Lower lobe of right lung (tissue), 2 donors: Measurements from ENCODE around the gene AJUBA. TPM values are rescaled to one million over a fixed set of nuclear protein-coding genes. Genes with fewer than 3 reads are reported as not detected.

Experiments used
- ATAC-seq, 2 donors: fragments of 200-7000 bp; cut with Tn5 transposase; one replicate each; pipeline ENCODE4 v1.9.1; 2020 to 2022; ENCODE audit warnings: mild to moderate bottlenecking in 2 of 2, moderate library complexity in 2 of 2
- DNase-seq: peaks from one replicate; pipeline ENCODE4 v3.0.0-alpha.2; 2020
- H3K27ac ChIP-seq: fragments of 200-600 bp; one replicate; pipeline ENCODE4 v1.8.0; 2022
- H3K27me3 ChIP-seq: fragments of 200-600 bp; one replicate; pipeline ENCODE4 v1.8.0; 2022; ENCODE audit warnings: low read depth
- H3K36me3 ChIP-seq: fragments of 200-600 bp; one replicate; pipeline ENCODE4 v1.8.0; 2022; ENCODE audit warnings: mild to moderate bottlenecking
- H3K4me1 ChIP-seq: fragments of 200-600 bp; one replicate; pipeline ENCODE4 v1.8.0; 2022
- H3K4me3 ChIP-seq: fragments of 200-600 bp; one replicate; pipeline ENCODE4 v1.8.0; 2022; ENCODE audit warnings: mild to moderate bottlenecking
- H3K9me3 ChIP-seq: fragments of 200-600 bp; one replicate; pipeline ENCODE4 v1.8.0; 2022
- intact Hi-C: fragments of 100-400 bp; cut with DNase I; formaldehyde crosslinking; loops from one replicate; pipeline ENCODE4 v1.11.0; 2022
- total RNA-seq: library from RNA; stranded (reverse); fragmentation: NEBNext Ultra II Directional; extraction: Animal tissue kit (Norgen Biotek cat#: 25700); gene quantifications from one replicate; pipeline ENCODE4 v1.2.1, GENCODE V29; 2021
- TF ChIP-seq, protein P1 (sequence below): fragments of 200-600 bp; IDR thresholded peaks from one replicate; pipeline ENCODE4 v1.8.0; 2022; ENCODE audit warnings: antibody characterized with exemption, mild to moderate bottlenecking
- donor health status: DM: no; HTN: yes; CAD: no; lungs with severe emphysema.

The AJUBA gene
- total RNA-seq, 1 donor from 2014 or later = 28.7 TPM

DNA sequence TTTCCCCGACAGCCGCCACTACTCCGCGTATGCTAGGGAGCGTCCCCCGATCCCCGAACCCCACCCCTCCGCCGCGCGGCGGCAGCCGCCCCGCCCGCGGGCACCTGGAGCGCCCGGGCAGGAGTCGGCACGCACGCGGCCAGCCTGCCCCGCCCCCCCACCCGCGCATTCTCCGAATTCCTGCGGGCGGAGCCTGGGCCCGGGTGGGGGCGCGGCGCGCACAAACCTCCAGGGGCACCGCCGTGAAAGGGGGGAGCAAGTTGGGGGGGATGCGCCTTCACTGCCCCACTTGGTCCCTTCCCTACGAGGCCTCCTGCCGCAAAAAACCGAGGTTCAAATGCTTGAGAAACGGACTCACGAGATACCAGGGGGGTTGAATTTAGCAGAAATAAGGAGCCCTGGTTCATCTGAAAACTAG lies 1.7 kb downstream of the AJUBA start:
- Histone ChIP-seq H3K9me3 (no peaks in the 10 kb centered on the region), H3K4me1 (peaks cover 63% of the 10 kb centered on the region), H3K27ac (peak overlapping the region; percentile 83), H3K27me3 (peaks cover 18% of the 10 kb centered on the region), H3K4me3 (peak overlapping the region; percentile 85), H3K36me3 (no peaks in the 10 kb centered on the region)
- TF ChIP-seq, protein P1, sequence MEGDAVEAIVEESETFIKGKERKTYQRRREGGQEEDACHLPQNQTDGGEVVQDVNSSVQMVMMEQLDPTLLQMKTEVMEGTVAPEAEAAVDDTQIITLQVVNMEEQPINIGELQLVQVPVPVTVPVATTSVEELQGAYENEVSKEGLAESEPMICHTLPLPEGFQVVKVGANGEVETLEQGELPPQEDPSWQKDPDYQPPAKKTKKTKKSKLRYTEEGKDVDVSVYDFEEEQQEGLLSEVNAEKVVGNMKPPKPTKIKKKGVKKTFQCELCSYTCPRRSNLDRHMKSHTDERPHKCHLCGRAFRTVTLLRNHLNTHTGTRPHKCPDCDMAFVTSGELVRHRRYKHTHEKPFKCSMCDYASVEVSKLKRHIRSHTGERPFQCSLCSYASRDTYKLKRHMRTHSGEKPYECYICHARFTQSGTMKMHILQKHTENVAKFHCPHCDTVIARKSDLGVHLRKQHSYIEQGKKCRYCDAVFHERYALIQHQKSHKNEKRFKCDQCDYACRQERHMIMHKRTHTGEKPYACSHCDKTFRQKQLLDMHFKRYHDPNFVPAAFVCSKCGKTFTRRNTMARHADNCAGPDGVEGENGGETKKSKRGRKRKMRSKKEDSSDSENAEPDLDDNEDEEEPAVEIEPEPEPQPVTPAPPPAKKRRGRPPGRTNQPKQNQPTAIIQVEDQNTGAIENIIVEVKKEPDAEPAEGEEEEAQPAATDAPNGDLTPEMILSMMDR = no peak
- ATAC-seq (peak; percentile 57 to 64), DNase-seq (peak; percentile 65)
- intact Hi-C loops = no loop called here

DNA sequence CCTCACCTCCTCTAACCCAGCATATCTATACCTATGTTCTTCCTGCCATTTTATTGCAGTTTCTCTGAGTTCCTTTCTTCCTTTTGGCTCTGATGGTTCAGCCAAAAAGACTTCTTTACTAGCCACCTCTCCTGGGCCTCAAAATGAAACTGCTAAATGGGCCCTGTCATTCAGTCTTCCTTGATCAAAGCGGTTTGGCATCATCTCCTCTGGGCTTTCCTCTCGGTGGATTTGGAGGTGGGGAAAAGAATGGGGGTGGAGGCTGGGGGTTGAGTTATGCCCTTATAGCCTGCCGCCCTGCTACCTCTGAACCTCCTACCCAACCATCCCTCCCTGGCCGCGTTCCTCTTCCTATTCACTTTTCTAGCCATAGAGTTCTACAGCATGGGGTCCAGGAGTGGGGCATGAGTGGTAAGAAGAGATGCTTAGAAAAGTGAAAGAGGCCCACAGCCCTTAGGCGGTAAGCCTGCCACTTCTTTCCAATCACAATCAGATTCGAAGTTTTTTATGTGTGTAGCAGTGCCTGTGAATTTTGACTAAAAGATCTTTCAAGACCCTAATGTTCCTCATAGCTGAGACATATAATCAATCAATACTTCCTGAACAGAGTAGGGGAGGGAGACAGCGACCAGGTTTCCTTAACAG lies 2.5 kb downstream of the AJUBA start:
- peaks cover 18% of the 10 kb centered on the region for H3K27me3 ChIP-seq
- H3K9me3 ChIP-seq = no peaks in the 10 kb centered on the region
- ATAC-seq (no peak), DNase-seq (no peak)
- TF ChIP-seq, protein P1 = no peak
- H3K27ac ChIP-seq = peak overlapping the region; percentile 83
- peaks cover 63% of the 10 kb centered on the region for H3K4me1 ChIP-seq
- no peaks in the 10 kb centered on the region for H3K36me3 ChIP-seq
- H3K4me3 ChIP-seq = peak overlapping the region; percentile 85
- intact Hi-C loops = no loop called here

DNA sequence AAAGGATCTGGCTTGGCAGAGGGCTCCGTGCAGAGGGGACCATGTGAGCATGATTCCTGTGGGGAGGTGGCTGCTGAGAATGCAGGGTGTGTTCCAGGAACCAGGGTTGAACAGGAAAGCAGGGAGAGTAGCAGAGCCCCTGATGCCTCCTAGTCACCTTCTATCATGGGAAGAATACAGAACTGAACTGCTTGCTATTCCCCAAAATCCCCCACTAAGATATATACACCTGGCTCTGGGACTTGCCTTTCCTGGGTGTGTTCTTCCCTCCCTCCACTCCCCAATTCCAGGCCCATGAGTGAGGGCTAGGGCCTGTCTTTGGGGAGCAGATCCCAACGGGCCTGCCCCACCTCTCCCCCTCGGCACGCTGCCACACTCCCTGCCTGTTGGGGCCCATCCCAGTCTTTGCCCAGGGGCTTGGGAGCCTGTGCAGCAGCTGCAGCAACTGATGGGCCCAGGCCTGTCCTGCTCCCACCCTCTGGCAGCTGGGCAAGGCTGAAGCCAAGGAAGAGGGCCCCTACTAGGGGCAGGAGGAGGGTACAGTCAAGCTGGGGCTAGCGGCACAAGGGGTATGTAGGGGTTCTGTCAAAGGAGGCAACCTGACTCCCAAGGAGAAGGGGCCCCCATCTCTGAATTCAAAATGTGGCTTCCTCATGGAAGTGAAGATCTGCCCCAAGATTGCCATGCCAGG lies 3.2 kb downstream of the AJUBA start:
- no peak for ATAC-seq
- H3K36me3 ChIP-seq = peaks cover 7% of the 10 kb centered on the region
- no peak for DNase-seq
- intact Hi-C loops = no loop called here
- TF ChIP-seq, protein P1 = no peak
- peaks cover 63% of the 10 kb centered on the region for H3K4me1 ChIP-seq
- peaks cover 18% of the 10 kb centered on the region for H3K27me3 ChIP-seq
- H3K9me3 ChIP-seq = no peaks in the 10 kb centered on the region
- peak overlapping the region; percentile 72 for H3K27ac ChIP-seq
- peak overlapping the region; percentile 85 for H3K4me3 ChIP-seq

DNA sequence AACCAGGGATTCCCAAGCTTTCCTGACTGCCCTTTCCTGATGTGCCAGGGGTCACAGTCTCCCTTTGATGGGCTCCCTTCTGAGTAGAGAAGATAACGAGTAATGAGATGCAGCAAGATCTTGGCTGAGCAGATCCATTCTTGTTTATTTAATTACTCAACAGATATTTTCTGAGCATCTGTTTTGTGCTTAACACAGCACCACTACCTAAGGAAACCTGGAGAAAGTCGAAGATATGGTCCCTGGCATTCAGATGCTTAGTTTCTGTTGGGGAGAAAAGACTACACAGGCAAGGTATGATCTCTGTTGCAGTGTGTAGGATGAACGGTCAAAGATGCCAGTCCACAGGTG lies 3.9 kb downstream of the AJUBA start:
- TF ChIP-seq, protein P1 = no peak
- Histone ChIP-seq H3K4me1 (peaks cover 59% of the 10 kb centered on the region), H3K36me3 (peaks cover 13% of the 10 kb centered on the region), H3K27me3 (peaks cover 18% of the 10 kb centered on the region), H3K9me3 (no peaks in the 10 kb centered on the region), H3K4me3 (peak overlapping the region; percentile 85), H3K27ac (peak overlapping the region; percentile 72)
- ATAC-seq (no peak), DNase-seq (no peak)
- intact Hi-C loops = no loop called here

DNA sequence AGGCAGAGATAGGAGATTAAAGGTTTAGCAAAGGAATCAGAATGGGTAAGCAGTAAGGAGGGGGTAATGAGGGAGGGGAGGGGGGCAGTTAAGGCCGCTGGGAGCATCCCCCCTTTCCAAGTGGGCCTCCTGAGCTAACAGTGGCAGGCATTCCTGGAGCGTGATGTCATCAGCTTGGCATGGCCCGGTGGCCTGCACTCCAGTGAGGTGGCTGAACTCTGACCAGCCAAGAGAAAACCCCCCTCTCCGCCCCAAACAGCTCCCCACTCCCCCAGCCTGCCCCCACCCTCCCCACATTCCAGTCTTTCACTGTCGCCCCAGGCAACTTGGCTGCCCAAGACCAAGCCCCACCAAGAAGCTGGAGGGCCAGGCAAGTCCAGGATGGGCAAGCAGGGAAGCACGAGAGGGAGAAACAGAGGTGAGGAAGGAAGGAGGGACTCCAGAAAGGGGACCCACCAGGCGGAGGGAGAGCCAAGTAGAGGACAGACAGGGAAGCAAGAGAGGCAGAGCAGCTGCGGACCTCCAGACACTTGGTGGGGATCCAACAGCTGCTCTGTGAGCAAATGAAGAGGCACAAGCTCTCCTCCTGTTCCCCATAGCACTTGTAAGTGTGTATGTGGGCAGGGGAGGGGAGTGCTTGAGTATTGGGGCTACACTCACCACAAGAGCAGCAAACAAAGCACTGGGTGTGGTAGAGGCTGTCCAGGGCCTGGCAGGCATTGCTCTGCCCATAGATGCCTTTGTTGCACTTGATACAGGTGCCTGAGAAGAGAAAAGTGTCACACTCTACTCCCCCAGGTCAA lies 4.5 kb downstream of the AJUBA start:
- Histone ChIP-seq H3K27ac (peak overlapping the region; percentile 72), H3K9me3 (no peaks in the 10 kb centered on the region), H3K4me1 (peaks cover 53% of the 10 kb centered on the region), H3K36me3 (peaks cover 18% of the 10 kb centered on the region), H3K4me3 (peak overlapping the region; percentile 3), H3K27me3 (peaks cover 18% of the 10 kb centered on the region)
- TF ChIP-seq, protein P1 = no peak
- intact Hi-C loops = no loop called here
- DNase-seq = peak; percentile 82
- ATAC-seq = peak; percentile 73 to 75
